ENCODE results near the gene WDPCP. TPM values are rescaled to one million over a fixed set of nuclear protein-coding genes. Genes with fewer than 3 reads are reported as not detected.

The WDPCP gene
- 106 and 107 TPM in 2 replicates for total RNA-seq (2013; cell fraction: nucleolus; rRNA removed)
- total RNA-seq (2014; rRNA removed) (7.9 TPM in 2 replicates), total RNA-seq (2014; rRNA removed; fragmentation: Illumina TruSeq; extraction: Trizol) (6.6 and 8.6 TPM in 2 replicates), total RNA-seq (2021) (4.6 and 6.6 TPM in 2 replicates), polyA plus RNA-seq (2011; rRNA removed) (7.5 and 9.3 TPM in 2 replicates), polyA plus RNA-seq (2014; fragmentation: Illumina TruSeq; extraction: Trizol) (3.2 and 4.7 TPM in 2 replicates), polyA plus RNA-seq (2014; fragmentation: Nextera tagmentation; extraction: Ambion mirVana) (1 to 10 TPM; 2.1 to 2.7 TPM), polyA plus RNA-seq (2014; rRNA removed) (3.6 and 3.8 TPM in 2 replicates), polyA plus RNA-seq (2016; fragmentation: Nextera tagmentation; extraction: Ambion mirVana) (1 to 10 TPM; 4.0 to 5.1 TPM), polyA minus RNA-seq (2011; rRNA and poly(A)+ RNA removed) (27.4 and 32.5 TPM in 2 replicates), Bru-seq, nascent RNA (percentile 59 among the genes with signal in this experiment), BruChase-seq, experiment 1, labeled RNA remaining after a 6-hour chase (percentile 58 among the genes with signal in this experiment), BruChase-seq, experiment 2, labeled RNA remaining after a 2-hour chase (percentile 64 among the genes with signal in this experiment)
- 3.4 TPM for polyA plus RNA-seq (2011; ENCODE audit: low read depth)
- polyA plus RNA-seq (2011; cell fraction: cytosol; rRNA removed): 4.6 and 5.1 TPM in 2 replicates
- polyA plus RNA-seq (2011; cell fraction: nucleus; rRNA removed): 10.8 and 12.6 TPM in 2 replicates
- 3.6 and 4.6 TPM in 2 replicates for polyA plus RNA-seq (2012)
- 4.0 and 9.1 TPM in 2 replicates for polyA minus RNA-seq (2011; cell fraction: cytosol; rRNA and poly(A)+ RNA removed)
- 54.0 and 86.0 TPM in 2 replicates for polyA minus RNA-seq (2011; cell fraction: nucleus; rRNA and poly(A)+ RNA removed)
- long read RNA-seq, experiment 1, partial matches to known transcripts: 0 of 5 reads
- long read RNA-seq, experiment 1, other reads (novel, unspliced or antisense): 2 of 5 reads
- long read RNA-seq, experiment 2, transcript WDPCP-201 (18 exons, 3,392 nt): major isoform, 10 of 45 reads
- long read RNA-seq, experiment 2, partial matches to known transcripts: 11 of 45 reads
- long read RNA-seq, experiment 2, other reads (novel, unspliced or antisense): 23 of 45 reads

DNA sequence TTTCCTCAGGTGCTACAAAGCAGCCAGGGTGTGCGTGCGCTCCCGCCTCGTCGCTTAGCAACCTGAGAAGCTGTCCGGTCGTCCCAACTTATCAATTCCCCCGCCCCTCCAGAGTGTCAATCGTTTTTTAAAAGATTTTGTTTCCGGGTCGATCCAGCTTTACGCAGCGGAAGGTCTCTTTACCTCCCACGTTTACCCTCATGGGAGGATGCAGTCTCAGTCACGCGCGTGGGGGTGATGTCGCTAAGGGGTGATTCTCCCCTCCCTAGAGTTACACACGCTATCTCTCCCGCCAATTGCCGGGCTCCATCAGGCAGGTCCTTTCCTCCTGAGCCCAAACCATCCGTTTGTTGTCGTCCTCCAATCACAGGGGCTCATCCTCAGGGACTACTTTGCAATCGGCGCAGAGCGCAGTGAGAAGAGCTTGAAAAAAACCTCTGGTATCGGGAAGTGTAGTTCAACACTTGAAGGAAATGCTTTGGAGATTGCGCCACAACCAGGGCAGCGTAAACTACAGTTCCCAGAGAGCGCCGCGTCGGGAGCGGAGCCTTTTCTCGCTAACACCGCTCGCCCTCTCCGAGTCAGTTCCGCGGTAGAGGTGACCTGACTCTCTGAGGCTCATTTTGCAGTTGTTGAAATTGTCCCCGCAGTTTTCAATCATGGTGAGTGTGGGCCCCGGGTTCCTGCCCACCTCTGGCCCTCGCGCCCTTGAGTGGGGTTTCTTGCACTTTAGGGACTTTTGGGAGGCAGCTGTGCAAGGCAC, at the start of gene WDPCP, which contains the start of gene MDH1:
WDPCP (minus strand) TSS at position 93 of the 763 bp plus-strand sequence. CDS start 206 bp downstream, outside the sequence.
MDH1 (plus strand) TSS at position 579 of the 763 bp plus-strand sequence; CDS start at position 660, 81 bp downstream.
- ChIA-PET SMC1A (ENCODE audit: uncharacterized antibody, unreplicated experiment) (interaction anchor here (0.6 to 1.7 kb wide), 8 partner anchors 9 to 272 kb away, joined by 3 to 8 read pairs (median 4); partner anchors contain the start of gene UGP2), POLR2A (interaction anchor here (0.5 to 1.8 kb wide), 5 partner anchors 9 to 1764 kb away, joined by 4 to 10 read pairs (median 5); partner anchors contain the start of gene UGP2)
- TF ChIP-seq CEBPB (IDR thresholded peaks at IDR 0.05; ENCODE audit: borderline replicate concordance in 1 of 2, low read depth in 2 of 2, low read length in 2 of 2): peak in 1 of 2 experiments; percentile 46; a peak in 1 of 4 replicates
- peak; percentile 51 to 62 for TF ChIP-seq IKZF2 (IDR thresholded peaks at IDR 0.05)
- TF ChIP-seq SMAD1 (IDR thresholded peaks at IDR 0.05; ENCODE audit: low read depth, partially characterized antibody): peak; percentile 59
- TF ChIP-seq, protein P1, sequence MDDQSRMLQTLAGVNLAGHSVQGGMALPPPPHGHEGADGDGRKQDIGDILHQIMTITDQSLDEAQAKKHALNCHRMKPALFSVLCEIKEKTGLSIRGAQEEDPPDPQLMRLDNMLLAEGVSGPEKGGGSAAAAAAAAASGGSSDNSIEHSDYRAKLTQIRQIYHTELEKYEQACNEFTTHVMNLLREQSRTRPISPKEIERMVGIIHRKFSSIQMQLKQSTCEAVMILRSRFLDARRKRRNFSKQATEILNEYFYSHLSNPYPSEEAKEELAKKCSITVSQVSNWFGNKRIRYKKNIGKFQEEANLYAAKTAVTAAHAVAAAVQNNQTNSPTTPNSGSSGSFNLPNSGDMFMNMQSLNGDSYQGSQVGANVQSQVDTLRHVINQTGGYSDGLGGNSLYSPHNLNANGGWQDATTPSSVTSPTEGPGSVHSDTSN (IDR thresholded peaks at IDR 0.05; ENCODE audit: insufficient replicate concordance, low read depth, low read length): peak; percentile 77
- TF ChIP-seq E4F1 (IDR thresholded peaks at IDR 0.05; ENCODE audit: borderline replicate concordance, partially characterized antibody): peak; percentile 77
- TF ChIP-seq CHD1 (IDR thresholded peaks at IDR 0.05; ENCODE audit: low read depth, low read length): 0 out of 2 replicates have a peak, but pooled peaks have one; percentile 73
- TF ChIP-seq ZSCAN29 (IDR thresholded peaks at IDR 0.05): peak; percentile 46; the same call in 1 of the 2 replicates
- no peak; the same call in 1 of the 2 replicates for TF ChIP-seq BRCA1 (IDR thresholded peaks at IDR 0.05; ENCODE audit: low read depth, low read length)
- no peak; the same call in 1 of the 2 replicates for TF ChIP-seq TBL1XR1 (IDR thresholded peaks at IDR 0.05; ENCODE audit: low read depth, low read length)
- TF ChIP-seq, protein P2, sequence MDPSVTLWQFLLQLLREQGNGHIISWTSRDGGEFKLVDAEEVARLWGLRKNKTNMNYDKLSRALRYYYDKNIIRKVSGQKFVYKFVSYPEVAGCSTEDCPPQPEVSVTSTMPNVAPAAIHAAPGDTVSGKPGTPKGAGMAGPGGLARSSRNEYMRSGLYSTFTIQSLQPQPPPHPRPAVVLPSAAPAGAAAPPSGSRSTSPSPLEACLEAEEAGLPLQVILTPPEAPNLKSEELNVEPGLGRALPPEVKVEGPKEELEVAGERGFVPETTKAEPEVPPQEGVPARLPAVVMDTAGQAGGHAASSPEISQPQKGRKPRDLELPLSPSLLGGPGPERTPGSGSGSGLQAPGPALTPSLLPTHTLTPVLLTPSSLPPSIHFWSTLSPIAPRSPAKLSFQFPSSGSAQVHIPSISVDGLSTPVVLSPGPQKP (IDR thresholded peaks at IDR 0.05; ENCODE audit: low read depth, low read length): peak; percentile 61; the same call in 1 of the 2 replicates
- no peak; the same call in 1 of the 2 replicates for TF ChIP-seq WRNIP1 (IDR thresholded peaks at IDR 0.05; ENCODE audit: borderline replicate concordance, low read depth, low read length)
- TF ChIP-seq NFYA (IDR thresholded peaks at IDR 0.05; ENCODE audit: borderline replicate concordance, low read depth, low read length): peak; percentile 4; the same call in 1 of the 2 replicates

More for the DNA sequence above, at the start of gene WDPCP, which contains the start of gene MDH1:
- peak within 1 kb of the TSS; percentile 93 for H3K27ac ChIP-seq (ENCODE audit: control insufficient read depth, insufficient read depth)
- in situ Hi-C loops (cut with MboI): no loop called here
- 0 out of 4 replicates have a peak, but pooled peaks cover 0 to 4% of the 10 kb centered on the region in 2 experiments for H3K36me3 ChIP-seq (ENCODE audit: control insufficient read depth in 2 of 2, insufficient read depth in 2 of 2, low read length in 1 of 2)
- CTCF ChIA-PET: interaction anchor here (0.5 to 1.0 kb wide), 5 partner anchors 19 to 495 kb away, joined by 3 read pairs; no protein-coding TSS in a partner anchor
- no peaks in the 10 kb centered on the region for H3K9me3 ChIP-seq (replicated peaks; ENCODE audit: control insufficient read depth, insufficient read depth, low read length)
- peak within 1 kb of the TSS; percentile 95 for H3K9ac ChIP-seq (ENCODE audit: control insufficient read depth, insufficient read depth, low read length)
- no peaks in the 10 kb centered on the region for H4K20me1 ChIP-seq (ENCODE audit: control insufficient read depth, insufficient read depth)
- no peaks in the 10 kb centered on the region for H3K27me3 ChIP-seq (replicated peaks in 1 of 2; ENCODE audit: control insufficient read depth in 2 of 2, insufficient read depth in 2 of 2, low read length in 1 of 2)
- peaks cover 6% of the 10 kb centered on the region for H3K4me1 ChIP-seq (ENCODE audit: control insufficient read depth, insufficient read depth, low read length)
- H3K4me2 ChIP-seq (ENCODE audit: control insufficient read depth, insufficient read depth): peak within 1 kb of the TSS; percentile 93
- intact Hi-C loops (cut with micrococcal nuclease; ENCODE audit: unreplicated experiment): loop anchor here (5.0 kb wide), 1 partner anchor 254 kb away; the partner anchor contains the start of gene UGP2
- H3K4me3 ChIP-seq: peak within 1 kb of the TSS; percentile 99
- ATAC-seq: peak; percentile 91
- under 1% methylated on average over 44 of the region's 44 CpGs for WGBS (ENCODE audit: insufficient coverage, insufficient replicate concordance, low lambda C conversion rate, missing lambda C conversion rate)
- H2AFZ ChIP-seq (ENCODE audit: control insufficient read depth, low read depth, low read length): peak within 1 kb of the TSS; percentile 96
- no TSS peak for BruUV-seq (replicated peaks)
- H3K79me2 ChIP-seq (ENCODE audit: control insufficient read depth, insufficient read depth, low read length): peaks cover 57% of the 10 kb centered on the region
- DNase-seq (ENCODE audit: low read depth, low spot score): peak; percentile 99
- RAD21 ChIA-PET (ENCODE audit: unreplicated experiment): interaction anchor here (0.6 to 1.6 kb wide), 4 partner anchors 11 to 1527 kb away, joined by 3 to 6 read pairs (median 4); no protein-coding TSS in a partner anchor
- peak; percentile 96 for FAIRE-seq
